ENCODE measurements around the gene STAP1.

- TF ChIP-seq TEAD4 (IDR thresholded peaks at IDR 0.05) = no peak
- no peak for TF ChIP-seq RAD21 (IDR thresholded peaks at IDR 0.05; ENCODE audit: low read depth)
- no peak for TF ChIP-seq TCF12 (IDR thresholded peaks at IDR 0.05; ENCODE audit: low read depth)
- no peak for TF ChIP-seq MAX (IDR thresholded peaks at IDR 0.05)
- TF ChIP-seq NFIC (IDR thresholded peaks at IDR 0.05) = no peak
- TF ChIP-seq, protein P1, sequence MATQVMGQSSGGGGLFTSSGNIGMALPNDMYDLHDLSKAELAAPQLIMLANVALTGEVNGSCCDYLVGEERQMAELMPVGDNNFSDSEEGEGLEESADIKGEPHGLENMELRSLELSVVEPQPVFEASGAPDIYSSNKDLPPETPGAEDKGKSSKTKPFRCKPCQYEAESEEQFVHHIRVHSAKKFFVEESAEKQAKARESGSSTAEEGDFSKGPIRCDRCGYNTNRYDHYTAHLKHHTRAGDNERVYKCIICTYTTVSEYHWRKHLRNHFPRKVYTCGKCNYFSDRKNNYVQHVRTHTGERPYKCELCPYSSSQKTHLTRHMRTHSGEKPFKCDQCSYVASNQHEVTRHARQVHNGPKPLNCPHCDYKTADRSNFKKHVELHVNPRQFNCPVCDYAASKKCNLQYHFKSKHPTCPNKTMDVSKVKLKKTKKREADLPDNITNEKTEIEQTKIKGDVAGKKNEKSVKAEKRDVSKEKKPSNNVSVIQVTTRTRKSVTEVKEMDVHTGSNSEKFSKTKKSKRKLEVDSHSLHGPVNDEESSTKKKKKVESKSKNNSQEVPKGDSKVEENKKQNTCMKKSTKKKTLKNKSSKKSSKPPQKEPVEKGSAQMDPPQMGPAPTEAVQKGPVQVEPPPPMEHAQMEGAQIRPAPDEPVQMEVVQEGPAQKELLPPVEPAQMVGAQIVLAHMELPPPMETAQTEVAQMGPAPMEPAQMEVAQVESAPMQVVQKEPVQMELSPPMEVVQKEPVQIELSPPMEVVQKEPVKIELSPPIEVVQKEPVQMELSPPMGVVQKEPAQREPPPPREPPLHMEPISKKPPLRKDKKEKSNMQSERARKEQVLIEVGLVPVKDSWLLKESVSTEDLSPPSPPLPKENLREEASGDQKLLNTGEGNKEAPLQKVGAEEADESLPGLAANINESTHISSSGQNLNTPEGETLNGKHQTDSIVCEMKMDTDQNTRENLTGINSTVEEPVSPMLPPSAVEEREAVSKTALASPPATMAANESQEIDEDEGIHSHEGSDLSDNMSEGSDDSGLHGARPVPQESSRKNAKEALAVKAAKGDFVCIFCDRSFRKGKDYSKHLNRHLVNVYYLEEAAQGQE (IDR thresholded peaks at IDR 0.05; ENCODE audit: low read depth) = no peak
Observed at GRCh38 chr4:67555447-67555846, 3.1 kb upstream of the STAP1 start.

All from Ishikawa (cell line).